ENCODE results near the gene PYHIN1. TPM values are rescaled to one million over a fixed set of nuclear protein-coding genes. Genes with fewer than 3 reads are reported as not detected.

PYHIN1 gene
- polyA plus RNA-seq, 1 of the 3 experiments (the other 2 are of a cell fraction) = not detected

DNA sequence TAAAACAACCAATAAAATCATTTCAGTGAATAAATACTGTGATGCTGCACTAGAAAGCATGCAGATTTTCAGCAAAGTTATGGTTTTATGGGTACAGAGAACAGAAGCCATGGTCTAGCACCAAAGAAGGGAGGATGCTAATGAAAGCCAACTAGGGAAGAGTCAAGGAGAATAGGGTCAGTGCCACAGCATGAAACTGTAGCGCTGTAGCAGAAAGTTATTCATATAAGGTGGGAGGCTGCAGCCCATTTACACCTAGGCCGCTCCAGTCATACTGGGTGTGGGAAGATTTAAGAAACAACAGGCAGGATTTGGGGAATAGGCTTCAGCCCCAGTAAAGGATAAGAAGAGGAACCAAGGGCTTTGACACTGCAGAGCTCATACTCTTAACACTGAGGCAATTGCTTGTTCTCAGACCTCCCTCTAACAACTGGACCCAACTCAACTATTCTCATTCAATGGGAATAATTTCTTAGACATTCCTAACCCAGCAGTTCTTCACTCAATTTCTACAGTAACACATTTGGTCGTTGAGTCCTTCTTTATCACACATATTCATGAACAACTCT lies 82.7 kb downstream of the PYHIN1 start:
- POLR2A ChIA-PET = no interaction called here
- TF ChIP-seq NRF1 (IDR thresholded peaks at IDR 0.05; ENCODE audit: low read depth, low read length) (no peak), FOSL2 (IDR thresholded peaks at IDR 0.05; ENCODE audit: borderline replicate concordance, low read depth) (no peak), RAD21 (IDR thresholded peaks at IDR 0.05; ENCODE audit: low read length) (no peak), GABPA (IDR thresholded peaks at IDR 0.05; ENCODE audit: low read depth) (no peak), TCF12 (IDR thresholded peaks at IDR 0.05) (no peak), MXI1 (IDR thresholded peaks at IDR 0.05; ENCODE audit: low read depth, low read length) (no peak), GATA2 (CRISPR knock-in tag; IDR thresholded peaks at IDR 0.05) (no peak), TAF1 (IDR thresholded peaks at IDR 0.05; ENCODE audit: borderline replicate concordance, low read depth, low read length) (no peak), CHD2 (IDR thresholded peaks at IDR 0.05; ENCODE audit: low read length, partially characterized antibody) (no peak), MEF2A (IDR thresholded peaks at IDR 0.05; ENCODE audit: borderline replicate concordance, low read depth) (no peak), EZH2phosphoT487 (IDR thresholded peaks at IDR 0.05; ENCODE audit: borderline replicate concordance, low read depth) (no peak), TEAD4 (IDR thresholded peaks at IDR 0.05; ENCODE audit: borderline replicate concordance, insufficient read depth) (no peak), ELF1 (IDR thresholded peaks at IDR 0.05) (no peak)
- TF ChIP-seq, protein P1, sequence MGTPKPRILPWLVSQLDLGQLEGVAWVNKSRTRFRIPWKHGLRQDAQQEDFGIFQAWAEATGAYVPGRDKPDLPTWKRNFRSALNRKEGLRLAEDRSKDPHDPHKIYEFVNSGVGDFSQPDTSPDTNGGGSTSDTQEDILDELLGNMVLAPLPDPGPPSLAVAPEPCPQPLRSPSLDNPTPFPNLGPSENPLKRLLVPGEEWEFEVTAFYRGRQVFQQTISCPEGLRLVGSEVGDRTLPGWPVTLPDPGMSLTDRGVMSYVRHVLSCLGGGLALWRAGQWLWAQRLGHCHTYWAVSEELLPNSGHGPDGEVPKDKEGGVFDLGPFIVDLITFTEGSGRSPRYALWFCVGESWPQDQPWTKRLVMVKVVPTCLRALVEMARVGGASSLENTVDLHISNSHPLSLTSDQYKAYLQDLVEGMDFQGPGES (IDR thresholded peaks at IDR 0.05; ENCODE audit: low read depth, low read length) = no peak
- TF ChIP-seq, protein P2, sequence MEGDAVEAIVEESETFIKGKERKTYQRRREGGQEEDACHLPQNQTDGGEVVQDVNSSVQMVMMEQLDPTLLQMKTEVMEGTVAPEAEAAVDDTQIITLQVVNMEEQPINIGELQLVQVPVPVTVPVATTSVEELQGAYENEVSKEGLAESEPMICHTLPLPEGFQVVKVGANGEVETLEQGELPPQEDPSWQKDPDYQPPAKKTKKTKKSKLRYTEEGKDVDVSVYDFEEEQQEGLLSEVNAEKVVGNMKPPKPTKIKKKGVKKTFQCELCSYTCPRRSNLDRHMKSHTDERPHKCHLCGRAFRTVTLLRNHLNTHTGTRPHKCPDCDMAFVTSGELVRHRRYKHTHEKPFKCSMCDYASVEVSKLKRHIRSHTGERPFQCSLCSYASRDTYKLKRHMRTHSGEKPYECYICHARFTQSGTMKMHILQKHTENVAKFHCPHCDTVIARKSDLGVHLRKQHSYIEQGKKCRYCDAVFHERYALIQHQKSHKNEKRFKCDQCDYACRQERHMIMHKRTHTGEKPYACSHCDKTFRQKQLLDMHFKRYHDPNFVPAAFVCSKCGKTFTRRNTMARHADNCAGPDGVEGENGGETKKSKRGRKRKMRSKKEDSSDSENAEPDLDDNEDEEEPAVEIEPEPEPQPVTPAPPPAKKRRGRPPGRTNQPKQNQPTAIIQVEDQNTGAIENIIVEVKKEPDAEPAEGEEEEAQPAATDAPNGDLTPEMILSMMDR (IDR thresholded peaks at IDR 0.05) = no peak

DNA sequence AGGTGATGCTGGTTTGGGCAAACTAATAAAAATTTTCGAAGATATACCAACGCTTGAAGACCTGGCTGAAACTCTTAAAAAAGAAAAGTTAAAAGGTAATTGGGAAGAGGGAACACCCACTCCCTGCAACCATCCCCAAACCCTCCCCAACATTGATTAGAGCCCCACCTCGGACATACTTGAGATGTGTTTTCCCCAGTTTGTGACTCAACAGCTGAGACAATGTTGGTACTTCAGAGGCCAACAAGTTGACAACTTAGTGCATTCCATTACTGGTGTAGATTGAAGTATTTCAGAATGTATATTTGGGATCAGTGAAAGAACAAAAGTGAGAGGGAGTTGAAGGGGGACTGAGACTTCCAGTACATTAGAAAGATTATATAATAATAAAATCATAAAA lies 83.5 kb downstream of the PYHIN1 start:
- Histone ChIP-seq H3K27ac (ENCODE audit: low read depth in 2 of 2, low read length in 1 of 2) (peak overlapping the region in 1 of 2 experiments; percentile 74; a peak in 3 of 4 replicates), H3K4me3 (ENCODE audit: low read depth in 2 of 2, low read length in 1 of 2) (no peak overlapping the region), H3K9me2 (no peaks in the 10 kb centered on the region), H3K9me3 (no peaks in the 10 kb centered on the region), H3K9ac (no peak overlapping the region), H4K20me1 (ENCODE audit: insufficient read depth) (no peaks in the 10 kb centered on the region), H3K36me3 (replicated peaks in 1 of 2; ENCODE audit: control insufficient read depth in 1 of 2, insufficient read depth in 2 of 2, low read length in 1 of 2) (peaks cover 40 to 46% of the 10 kb centered on the region in 2 experiments), H3K4me1 (ENCODE audit: control insufficient read depth in 1 of 2, insufficient read depth in 2 of 2, low read depth in 1 of 2, low read length in 1 of 2) (peaks cover 0 to 5% of the 10 kb centered on the region in 2 experiments; a peak in 3 of 4 replicates), H2AFZ (ENCODE audit: low read depth) (no peak overlapping the region), H3F3A (replicated peaks; ENCODE audit: insufficient read depth) (peaks cover 20% of the 10 kb centered on the region), H3K27me3 (ENCODE audit: insufficient read depth) (no peaks in the 10 kb centered on the region), H3K79me2 (ENCODE audit: insufficient read depth) (peaks cover 59% of the 10 kb centered on the region), H3K4me2 (no peak overlapping the region)
- DNase-seq = no peak
- 57% methylated on average over 3 of the region's 3 CpGs for WGBS (ENCODE audit: low lambda C conversion rate)
- POLR2A ChIA-PET = no interaction called here
- CTCF ChIA-PET = no interaction called here
- TF ChIP-seq EP300 (IDR thresholded peaks at IDR 0.05; ENCODE audit: borderline replicate concordance in 1 of 2, low read depth in 1 of 2, low read length in 1 of 2) = no peak
- no peak for TF ChIP-seq GATA2 (CRISPR knock-in tag; IDR thresholded peaks at IDR 0.05)
- TF ChIP-seq RAD21 (IDR thresholded peaks at IDR 0.05; ENCODE audit: low read length) = no peak
- no peak for TF ChIP-seq POLR2AphosphoS5 (IDR thresholded peaks at IDR 0.05; ENCODE audit: low read depth, low read length)
- TF ChIP-seq NFIC (IDR thresholded peaks at IDR 0.05; ENCODE audit: borderline replicate concordance) = no peak
- TF ChIP-seq, protein P1 (IDR thresholded peaks at IDR 0.05; ENCODE audit: low read depth, low read length) = no peak
- TF ChIP-seq, protein P3, sequence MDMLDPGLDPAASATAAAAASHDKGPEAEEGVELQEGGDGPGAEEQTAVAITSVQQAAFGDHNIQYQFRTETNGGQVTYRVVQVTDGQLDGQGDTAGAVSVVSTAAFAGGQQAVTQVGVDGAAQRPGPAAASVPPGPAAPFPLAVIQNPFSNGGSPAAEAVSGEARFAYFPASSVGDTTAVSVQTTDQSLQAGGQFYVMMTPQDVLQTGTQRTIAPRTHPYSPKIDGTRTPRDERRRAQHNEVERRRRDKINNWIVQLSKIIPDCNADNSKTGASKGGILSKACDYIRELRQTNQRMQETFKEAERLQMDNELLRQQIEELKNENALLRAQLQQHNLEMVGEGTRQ (IDR thresholded peaks at IDR 0.05; ENCODE audit: borderline replicate concordance, low read depth, low read length) = no peak
- no peak for TF ChIP-seq RXRA (IDR thresholded peaks at IDR 0.05; ENCODE audit: borderline replicate concordance, low read depth)
- TF ChIP-seq, protein P2 (IDR thresholded peaks at IDR 0.05) = no peak
- TF ChIP-seq RCOR1 (IDR thresholded peaks at IDR 0.05; ENCODE audit: low read length) = no peak

More for the DNA sequence above, 82.7 kb downstream of the PYHIN1 start:
- no peaks in the 10 kb centered on the region for H3K27me3 ChIP-seq (ENCODE audit: insufficient read depth)
- H3K9ac ChIP-seq = no peak overlapping the region
- whole genome bisulfite sequencing (ENCODE audit: low lambda C conversion rate) = 60% methylated on average over 3 of the region's 3 CpGs
- CTCF ChIA-PET = no interaction called here
- H3K36me3 ChIP-seq (replicated peaks in 1 of 2; ENCODE audit: control insufficient read depth in 1 of 2, insufficient read depth in 2 of 2, low read length in 1 of 2) = peaks cover 37 to 42% of the 10 kb centered on the region in 2 experiments
- H3K9me3 ChIP-seq = no peaks in the 10 kb centered on the region
- peaks cover 25% of the 10 kb centered on the region for H3F3A ChIP-seq (replicated peaks; ENCODE audit: insufficient read depth)
- no peak overlapping the region for H3K4me3 ChIP-seq (ENCODE audit: low read depth in 2 of 2, low read length in 1 of 2)
- H3K4me2 ChIP-seq = no peak overlapping the region
- peaks cover 0 to 8% of the 10 kb centered on the region in 2 experiments; a peak in 3 of 4 replicates for H3K4me1 ChIP-seq (ENCODE audit: control insufficient read depth in 1 of 2, insufficient read depth in 2 of 2, low read depth in 1 of 2, low read length in 1 of 2)
- no peak for DNase-seq
- no peaks in the 10 kb centered on the region for H3K9me2 ChIP-seq
- H3K79me2 ChIP-seq (ENCODE audit: insufficient read depth) = peaks cover 59% of the 10 kb centered on the region
- no peak overlapping the region for H2AFZ ChIP-seq (ENCODE audit: low read depth)
- no peaks in the 10 kb centered on the region for H4K20me1 ChIP-seq (ENCODE audit: insufficient read depth)
- no peak overlapping the region for H3K27ac ChIP-seq (ENCODE audit: low read depth in 2 of 2, low read length in 1 of 2)

All from SK-N-SH (cell line).